Measurements from ENCODE around the gene UPB1. TPM values are rescaled to one million over a fixed set of nuclear protein-coding genes. Genes with fewer than 3 reads are reported as not detected.

Gene UPB1
- total RNA-seq, 6 donors from 2014 or later, result 0.91 to 9.4 (median 1.4) TPM

- 40 to 62% methylated on average over 1 of the region's 1 CpG for WGBS, 2 donors
- H3K27me3 ChIP-seq, result no peaks in the 10 kb centered on the region
- H3K27ac ChIP-seq, result peak overlapping the region in 1 of 4 donors; percentile 6
- H3K4me3 ChIP-seq, result no peak overlapping the region
- ATAC-seq (ENCODE audit: low FRiP score in 2 of 2) (no peak), DNase-seq (no peak)
- H3K36me3 ChIP-seq, result no peaks in the 10 kb centered on the region
- no peak for TF ChIP-seq POLR2AphosphoS5 (IDR thresholded peaks at IDR 0.05)
- H3K4me1 ChIP-seq, result peaks cover 17 to 33% (median 29%) of the 10 kb centered on the region in 4 donors
- H3K9me3 ChIP-seq, result no peaks in the 10 kb centered on the region
Observed at GRCh38 chr22:24459911-24460310, 35.2 kb upstream of the UPB1 start.

DNA sequence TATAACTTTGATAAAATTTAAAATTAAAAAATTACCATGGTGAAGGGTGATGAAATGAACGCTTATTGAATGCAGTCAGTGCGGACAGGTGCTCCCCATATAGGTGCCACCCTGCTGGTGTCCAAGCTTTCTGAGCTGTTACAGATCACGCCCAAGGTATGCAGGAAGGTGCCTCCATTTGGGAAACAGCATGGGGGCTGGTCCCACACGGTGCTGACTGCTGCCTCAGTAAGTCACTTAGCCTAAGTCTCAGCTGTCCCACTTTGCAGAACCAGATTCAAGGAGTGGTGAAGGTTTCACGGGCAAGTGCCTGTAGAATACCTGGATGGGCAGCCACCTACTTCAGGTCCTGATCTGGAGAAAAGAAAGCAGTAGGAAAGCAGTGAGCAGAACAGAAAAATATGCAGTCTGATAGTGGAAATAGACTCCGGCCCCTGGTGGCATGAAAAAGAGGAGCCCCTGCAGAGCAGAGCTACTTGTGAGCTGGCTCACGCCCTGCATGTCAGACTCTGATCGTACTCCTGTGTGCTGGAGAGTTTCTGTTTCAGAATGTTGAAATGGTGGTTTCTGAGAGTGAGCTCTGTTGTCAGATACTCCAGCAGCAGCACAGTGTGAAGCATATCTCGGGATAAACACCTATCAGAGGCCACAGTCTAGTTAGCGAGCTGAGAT, 34.6 kb upstream of the UPB1 start:
- H3K9me3 ChIP-seq, result no peaks in the 10 kb centered on the region
- H3K27ac ChIP-seq, result peak overlapping the region in 2 of 4 donors; percentile 6 to 21
- WGBS, 2 donors, result 40 to 51% methylated on average over 10 of the region's 10 CpGs
- TF ChIP-seq CTCF (IDR thresholded peaks at IDR 0.05), result peak in 1 of 6 experiments; percentile 5
- no peak for TF ChIP-seq POLR2AphosphoS5 (IDR thresholded peaks at IDR 0.05)
- no peak overlapping the region for H3K4me3 ChIP-seq
- no peaks in the 10 kb centered on the region for H3K36me3 ChIP-seq
- H3K4me1 ChIP-seq, result peaks cover 13 to 29% (median 23%) of the 10 kb centered on the region in 4 donors
- DNase-seq (no peak), ATAC-seq (ENCODE audit: low FRiP score in 2 of 2) (no peak)
- no peaks in the 10 kb centered on the region for H3K27me3 ChIP-seq

DNA sequence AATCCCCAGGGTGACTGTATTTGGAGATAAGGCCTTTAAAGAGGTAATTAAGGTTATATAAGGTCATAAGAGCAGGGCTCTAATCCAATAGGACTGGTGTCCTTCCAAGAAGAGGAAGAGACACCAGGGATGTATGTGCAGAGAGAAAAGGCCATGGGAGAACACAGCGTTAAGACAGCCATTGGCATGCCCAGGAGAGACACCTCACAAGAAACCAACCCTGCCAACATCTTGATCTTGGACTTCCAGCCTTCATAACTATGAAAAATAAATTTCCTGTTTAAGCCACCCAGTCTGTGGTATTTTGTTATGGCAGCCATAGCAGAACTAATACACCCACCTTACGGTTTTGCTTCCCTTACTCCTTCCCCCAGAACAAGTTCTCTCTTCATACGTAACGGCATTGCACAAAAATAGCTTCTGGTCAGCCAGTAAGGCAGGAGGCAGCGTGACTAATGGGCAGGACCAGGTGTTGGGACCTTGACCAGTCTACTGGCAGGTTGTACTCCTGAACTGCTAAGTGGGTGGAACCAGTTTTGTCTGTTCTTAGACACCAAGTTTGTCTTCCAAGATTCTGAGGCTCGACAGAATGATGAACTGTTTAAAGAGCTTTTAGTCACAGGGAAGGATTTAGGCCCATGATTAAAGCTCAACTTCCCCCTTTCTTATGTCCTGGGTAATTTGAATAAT, 31.9 kb upstream of the UPB1 start:
- DNase-seq (no peak), ATAC-seq (ENCODE audit: low FRiP score in 2 of 2) (no peak)
- Histone ChIP-seq H3K27ac (peak overlapping the region in 1 of 4 donors; percentile 15), H3K9me3 (no peaks in the 10 kb centered on the region), H3K4me1 (peaks cover 21 to 41% (median 36%) of the 10 kb centered on the region in 4 donors), H3K4me3 (no peak overlapping the region), H3K36me3 (no peaks in the 10 kb centered on the region), H3K27me3 (no peaks in the 10 kb centered on the region)
- 73 to 82% methylated on average over 6 of the region's 6 CpGs for WGBS, 2 donors
- TF ChIP-seq EP300 (IDR thresholded peaks at IDR 0.05) (no peak), POLR2AphosphoS5 (IDR thresholded peaks at IDR 0.05) (no peak), CTCF (IDR thresholded peaks at IDR 0.05) (no peak), POLR2A (IDR thresholded peaks at IDR 0.05) (no peak)

GRCh38 chr22:24465566-24465965, 29.6 kb upstream of the UPB1 start:
- ATAC-seq (ENCODE audit: low FRiP score in 2 of 2), result no peak
- peaks cover 13 to 29% (median 24%) of the 10 kb centered on the region in 4 donors for H3K4me1 ChIP-seq
- no peaks in the 10 kb centered on the region for H3K9me3 ChIP-seq
- H3K27me3 ChIP-seq, result no peaks in the 10 kb centered on the region
- TF ChIP-seq EP300 (IDR thresholded peaks at IDR 0.05) (no peak), POLR2AphosphoS5 (IDR thresholded peaks at IDR 0.05) (no peak), POLR2A (IDR thresholded peaks at IDR 0.05) (no peak), CTCF (IDR thresholded peaks at IDR 0.05) (no peak)
- 78% methylated on average over 5 of the region's 5 CpGs for WGBS, 2 donors
- no peaks in the 10 kb centered on the region for H3K36me3 ChIP-seq
- no peak for DNase-seq
- H3K27ac ChIP-seq, result peak overlapping the region in 1 of 4 donors; percentile 37
- H3K4me3 ChIP-seq, result no peak overlapping the region

DNA sequence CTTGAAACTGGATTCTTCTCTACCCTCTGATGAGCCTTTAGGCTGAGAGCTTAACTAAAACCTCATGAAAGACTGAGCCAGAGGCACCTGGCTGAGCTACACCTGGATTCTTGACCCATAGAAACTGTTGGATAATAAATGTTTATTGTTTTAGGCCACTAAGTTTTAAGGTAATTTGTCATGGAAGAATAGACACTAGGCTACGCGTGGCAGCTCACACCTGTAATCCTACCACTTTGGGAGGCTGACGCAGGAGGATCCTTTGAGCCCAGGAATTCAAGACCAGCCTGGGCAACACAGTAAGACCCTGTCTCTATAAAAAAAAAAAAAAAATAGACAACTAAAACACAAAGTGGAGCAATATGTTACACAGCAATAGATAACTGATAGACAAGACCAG, 29.2 kb upstream of the UPB1 start:
- H3K27me3 ChIP-seq, result no peaks in the 10 kb centered on the region
- no peaks in the 10 kb centered on the region for H3K36me3 ChIP-seq
- no peak for ATAC-seq (ENCODE audit: low FRiP score in 2 of 2)
- TF ChIP-seq EP300 (IDR thresholded peaks at IDR 0.05) (no peak), POLR2AphosphoS5 (IDR thresholded peaks at IDR 0.05) (no peak), CTCF (IDR thresholded peaks at IDR 0.05) (no peak), POLR2A (IDR thresholded peaks at IDR 0.05) (no peak)
- H3K4me3 ChIP-seq, result no peak overlapping the region
- no peaks in the 10 kb centered on the region for H3K9me3 ChIP-seq
- peak overlapping the region in 1 of 4 donors; percentile 37 for H3K27ac ChIP-seq
- H3K4me1 ChIP-seq, result peaks cover 12 to 25% (median 20%) of the 10 kb centered on the region in 4 donors
- 97 to 98% methylated on average over 3 of the region's 3 CpGs for WGBS, 2 donors
- no peak for DNase-seq
